Stimulated activated CD4-positive, alpha-beta T cell treated with anti-CD3 and anti-CD28 coated beads, Interleukin-1b, Interleukin-23, amount 100 ng/mL, for 48 hours (primary cell): ENCODE results near the gene COL23A1.

Experiments used
- DNase-seq: peaks from one replicate; pipeline ENCODE4 v3.0.0-alpha.2; 2020

The COL23A1 gene

GRCh38 chr5:178587763-178588611 lies 2.2 kb downstream of the COL23A1 start:
- DNase-seq: no peak

- no peak for DNase-seq
Observed at GRCh38 chr5:178586396-178586795, 3.8 kb downstream of the COL23A1 start.

GRCh38 chr5:178585421-178585820 lies 4.8 kb downstream of the COL23A1 start:
- peak; percentile 41 for DNase-seq

- DNase-seq: no peak
Observed at GRCh38 chr5:178583279-178583678, 6.9 kb downstream of the COL23A1 start.

GRCh38 chr5:178582291-178582690 lies 7.9 kb downstream of the COL23A1 start:
- DNase-seq: no peak

- DNase-seq: no peak
Observed at GRCh38 chr5:178581621-178582020, 8.6 kb downstream of the COL23A1 start.

GRCh38 chr5:178580271-178580955 lies 9.8 kb downstream of the COL23A1 start:
- DNase-seq: no peak

GRCh38 chr5:178577944-178578343 lies 12.2 kb downstream of the COL23A1 start:
- DNase-seq: no peak

GRCh38 chr5:178577376-178577839 lies 12.8 kb downstream of the COL23A1 start:
- DNase-seq: no peak

- DNase-seq: no peak
Observed at GRCh38 chr5:178576591-178577351, 13.4 kb downstream of the COL23A1 start.

- no peak for DNase-seq
Observed at GRCh38 chr5:178573216-178573615, 17.0 kb downstream of the COL23A1 start.

- DNase-seq: no peak
Observed at GRCh38 chr5:178572617-178573016, 17.6 kb downstream of the COL23A1 start.

GRCh38 chr5:178569485-178569884 lies 20.7 kb downstream of the COL23A1 start:
- no peak for DNase-seq

GRCh38 chr5:178564811-178565550 lies 25.2 kb downstream of the COL23A1 start:
- no peak for DNase-seq

- DNase-seq: no peak
Observed at GRCh38 chr5:178564397-178564796, 25.8 kb downstream of the COL23A1 start.

GRCh38 chr5:178563621-178564020 lies 26.6 kb downstream of the COL23A1 start:
- DNase-seq: no peak

GRCh38 chr5:178561746-178562264 lies 28.4 kb downstream of the COL23A1 start:
- DNase-seq: no peak

- no peak for DNase-seq
Observed at GRCh38 chr5:178560911-178561310, 29.3 kb downstream of the COL23A1 start.

GRCh38 chr5:178557416-178557815 lies 32.8 kb downstream of the COL23A1 start:
- no peak for DNase-seq

GRCh38 chr5:178555771-178556211 lies 34.4 kb downstream of the COL23A1 start:
- DNase-seq: no peak

GRCh38 chr5:178555005-178555404 lies 35.2 kb downstream of the COL23A1 start:
- DNase-seq: no peak

- DNase-seq: no peak
Observed at GRCh38 chr5:178554311-178554710, 35.9 kb downstream of the COL23A1 start.
